HL-60 (cell line): ENCODE data around the gene CPT1A.
A peak's percentile ranks its signal among the peaks of the same experiment; 100 is the strongest.

ENCODE experiments used
- DNase-seq, 2 experiments: peaks; one replicate each; pipeline ENCODE4 v3.0.0-alpha.2; 2010 to 2020; ENCODE audit warnings: low read depth in 1 of 2, low spot score in 1 of 2
- H3K27ac ChIP-seq: fragments of 250-450 bp; sonication (Bioruptor Pico); replicated peaks from 2 replicates; pipeline ENCODE4 v1.5.1; 2020; ENCODE audit warnings: mild to moderate bottlenecking, moderate library complexity
- H3K27me3 ChIP-seq: fragments of 250-450 bp; sonication (Bioruptor Pico); 2 replicates; pipeline ENCODE4 v1.5.1; 2021; ENCODE audit warnings: mild to moderate bottlenecking, moderate library complexity; ENCODE audit not compliant: insufficient read depth, poor library complexity, severe bottlenecking
- H3K4me3 ChIP-seq: replicated peaks from 2 replicates; pipeline ENCODE4 v1.5.1; 2011; ENCODE audit warnings: mild to moderate bottlenecking, control low read depth, low read length; ENCODE audit not compliant: insufficient read depth
- CTCF ChIP-seq: IDR thresholded peaks from one replicate; pipeline ENCODE4 v1.5.1; 2011; ENCODE audit warnings: low read length, control low read depth, inconsistent platforms; ENCODE audit not compliant: insufficient read depth
- GABPA ChIP-seq: IDR thresholded peaks from 2 replicates; pipeline ENCODE4 v1.6.1; 2012; ENCODE audit warnings: low read depth
- POLR2AphosphoS5 ChIP-seq: IDR thresholded peaks from 2 replicates; pipeline ENCODE4 v1.6.1; 2012; ENCODE audit warnings: low read depth
- REST ChIP-seq: IDR thresholded peaks from 2 replicates; pipeline ENCODE4 v1.6.1; 2012; ENCODE audit warnings: low read depth; ENCODE audit not compliant: insufficient replicate concordance
- SPI1 ChIP-seq: IDR thresholded peaks from 2 replicates; pipeline ENCODE4 v1.6.1; 2012; ENCODE audit warnings: low read depth, mild to moderate bottlenecking, borderline replicate concordance

CPT1A gene

DNA sequence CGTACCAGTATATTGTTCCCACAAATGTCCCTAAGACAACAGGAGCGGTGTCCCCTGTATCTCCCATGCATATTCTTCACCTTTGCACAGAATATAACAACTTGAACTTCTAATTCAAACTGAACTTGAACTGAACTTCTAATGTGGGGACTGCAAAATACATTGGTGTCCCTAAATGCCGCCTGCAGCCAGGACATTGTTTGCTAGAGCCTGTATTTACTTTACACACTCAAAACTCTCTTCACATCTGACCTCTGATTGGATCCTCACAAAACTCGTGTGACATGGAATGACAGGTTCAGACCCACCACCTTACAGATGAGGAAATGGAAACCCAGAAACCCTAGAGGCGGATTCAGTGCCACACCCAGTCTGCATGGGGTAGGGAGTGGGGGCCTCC, 6.4 kb downstream of the CPT1A start:
- Histone ChIP-seq H3K27me3 (no peaks in the 10 kb centered on the region), H3K27ac (no peak overlapping the region; the same call in 1 of the 2 replicates), H3K4me3 (no peak overlapping the region)
- DNase-seq = no peak
- TF ChIP-seq CTCF = no peak
- no peak for TF ChIP-seq REST
- TF ChIP-seq POLR2AphosphoS5 = no peak
- TF ChIP-seq GABPA = no peak
- no peak for TF ChIP-seq SPI1

DNA sequence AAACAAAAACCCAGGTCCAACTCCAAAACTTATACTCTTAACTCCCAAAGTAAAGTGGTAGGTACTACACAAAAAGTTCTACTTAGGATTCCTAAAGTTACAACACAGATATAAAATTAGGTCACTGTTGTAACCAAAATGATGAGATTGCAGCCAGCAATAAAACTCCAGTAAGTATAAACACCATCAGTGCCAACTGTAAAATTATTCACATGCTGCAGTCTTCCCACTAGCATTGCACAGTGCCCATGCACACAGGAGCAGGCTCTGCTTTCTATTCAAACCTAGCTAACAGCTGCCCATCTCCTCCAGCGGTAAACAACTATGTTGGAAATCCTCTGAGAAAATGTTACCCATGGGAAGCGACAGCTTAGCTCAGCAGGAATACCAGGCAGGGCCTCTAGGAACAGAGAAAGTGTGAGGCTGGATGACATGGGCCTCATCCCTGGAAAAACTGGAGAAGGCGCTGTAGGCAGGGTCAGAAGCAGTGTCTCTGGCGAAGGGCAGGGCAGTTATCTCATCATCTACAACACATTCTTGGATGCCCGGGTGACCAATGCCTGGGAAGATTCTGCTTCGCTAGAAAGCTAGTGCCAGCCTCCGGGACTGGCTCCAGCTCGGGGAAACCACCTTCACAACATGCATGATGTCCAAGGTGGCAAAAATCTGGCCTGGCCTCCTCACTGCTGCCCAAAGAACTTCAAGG, 9.1 kb downstream of the CPT1A start:
- Histone ChIP-seq H3K27ac (no peak overlapping the region), H3K4me3 (no peak overlapping the region), H3K27me3 (no peaks in the 10 kb centered on the region)
- no peak for DNase-seq
- TF ChIP-seq SPI1 (no peak), GABPA (no peak), REST (no peak), POLR2AphosphoS5 (no peak), CTCF (no peak)

- TF ChIP-seq SPI1 = no peak
- TF ChIP-seq REST = no peak
- no peak for TF ChIP-seq POLR2AphosphoS5
- TF ChIP-seq GABPA = no peak
- TF ChIP-seq CTCF = no peak
- H3K27ac ChIP-seq = peak overlapping the region; percentile 99; the same call in 1 of the 2 replicates
- H3K27me3 ChIP-seq = no peaks in the 10 kb centered on the region
- no peak overlapping the region for H3K4me3 ChIP-seq
- no peak for DNase-seq
Measured at GRCh38 chr11:68831124-68831523, 10.6 kb downstream of the CPT1A start.
